GM08714 (cell line): ENCODE results near the gene PPP1R7.
"Not testable (repeated sequence)": the region's sequence is repeated elsewhere in the genome, so short reads cannot be mapped to it uniquely, and the experiment has no call there.

Source experiments
- H3K4me3 ChIP-seq: fragments of 200-500 bp; sonication (Bioruptor generic); 2 replicates; pipeline ENCODE4 v1.5.1; 2014; ENCODE audit warnings: mild to moderate bottlenecking, low read length, inconsistent platforms
- ZNF274 ChIP-seq: IDR thresholded peaks from 2 replicates; pipeline ENCODE4 v1.6.1; 2012; ENCODE audit warnings: mild to moderate bottlenecking, low read depth, low read length

The PPP1R7 gene, protein sequence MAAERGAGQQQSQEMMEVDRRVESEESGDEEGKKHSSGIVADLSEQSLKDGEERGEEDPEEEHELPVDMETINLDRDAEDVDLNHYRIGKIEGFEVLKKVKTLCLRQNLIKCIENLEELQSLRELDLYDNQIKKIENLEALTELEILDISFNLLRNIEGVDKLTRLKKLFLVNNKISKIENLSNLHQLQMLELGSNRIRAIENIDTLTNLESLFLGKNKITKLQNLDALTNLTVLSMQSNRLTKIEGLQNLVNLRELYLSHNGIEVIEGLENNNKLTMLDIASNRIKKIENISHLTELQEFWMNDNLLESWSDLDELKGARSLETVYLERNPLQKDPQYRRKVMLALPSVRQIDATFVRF

DNA sequence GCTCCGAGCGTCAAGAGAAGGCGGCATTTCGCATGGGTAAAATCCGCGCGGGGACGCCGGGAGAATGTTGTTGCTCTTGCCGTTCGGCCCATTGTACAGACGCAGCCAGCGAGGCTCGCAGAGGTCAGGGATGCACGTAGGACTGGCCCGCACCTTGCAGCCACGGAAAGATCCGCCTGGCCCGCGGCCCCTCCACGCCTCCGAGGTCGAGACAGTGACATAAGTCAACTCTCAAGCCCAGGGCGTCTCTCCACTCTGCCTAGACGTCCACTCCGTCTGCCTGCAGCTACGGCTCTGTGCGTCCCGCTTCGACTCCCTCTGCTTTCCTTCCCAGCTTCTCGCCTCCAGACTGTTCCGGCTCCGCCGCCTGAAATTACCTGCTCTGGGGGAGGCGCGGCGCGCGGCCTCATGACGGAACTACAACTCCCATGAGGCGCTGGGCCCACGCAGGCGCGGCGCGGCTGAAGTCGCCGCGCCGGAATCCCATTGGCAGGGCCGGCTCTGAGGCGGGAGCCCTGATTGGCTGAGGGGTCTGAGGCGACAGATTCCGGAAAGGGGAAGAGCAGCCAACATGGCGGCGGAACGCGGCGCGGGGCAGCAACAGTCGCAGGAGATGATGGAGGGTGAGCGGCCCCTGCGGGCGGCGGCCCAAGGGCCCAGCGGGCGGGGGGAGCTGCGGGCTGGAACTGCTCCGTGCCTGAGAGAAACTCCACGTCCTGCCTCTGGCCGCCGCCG, at the start of gene PPP1R7:
PPP1R7 (plus strand) TSS at position 543 of the 735 bp plus-strand sequence; CDS start at position 572, 29 bp downstream.
- TF ChIP-seq ZNF274, result no peak
- peak within 1 kb of the TSS; percentile 92 for H3K4me3 ChIP-seq

DNA sequence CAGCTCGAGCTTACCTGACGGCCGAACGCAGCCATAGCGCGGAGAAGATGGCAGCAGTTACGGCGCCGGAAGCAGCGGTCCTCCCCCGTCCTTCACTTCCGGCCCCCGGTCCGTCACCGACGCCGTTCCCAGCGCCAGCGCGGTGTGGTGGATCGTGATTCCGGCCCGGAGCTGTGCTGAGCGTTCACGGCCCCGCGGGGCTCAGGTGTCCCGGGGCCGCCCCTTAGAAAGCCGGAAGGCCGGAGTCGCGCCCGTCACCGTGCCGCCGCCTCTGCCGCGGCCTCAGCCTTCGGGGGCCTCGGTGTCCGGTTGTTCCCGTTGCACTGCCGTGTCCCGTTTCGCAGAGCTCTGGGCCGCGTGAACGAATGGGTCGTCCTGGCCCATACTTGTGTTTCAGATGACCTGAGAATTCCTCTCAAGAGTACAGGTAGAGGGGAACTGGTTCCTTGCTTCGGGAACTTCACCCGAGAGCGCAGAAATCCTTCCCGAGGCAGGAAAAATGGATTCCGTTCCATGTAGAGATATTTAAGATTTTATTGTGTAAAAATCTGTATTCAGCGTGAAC, 47.9 kb upstream of the PPP1R7 start, which contains the start of gene MTERF4:
MTERF4 (minus strand) TSS at position 49 of the 565 bp plus-strand sequence; CDS start at position 35, 14 bp downstream.
- no peak for TF ChIP-seq ZNF274
- H3K4me3 ChIP-seq, result peak within 1 kb of the TSS; percentile 97

DNA sequence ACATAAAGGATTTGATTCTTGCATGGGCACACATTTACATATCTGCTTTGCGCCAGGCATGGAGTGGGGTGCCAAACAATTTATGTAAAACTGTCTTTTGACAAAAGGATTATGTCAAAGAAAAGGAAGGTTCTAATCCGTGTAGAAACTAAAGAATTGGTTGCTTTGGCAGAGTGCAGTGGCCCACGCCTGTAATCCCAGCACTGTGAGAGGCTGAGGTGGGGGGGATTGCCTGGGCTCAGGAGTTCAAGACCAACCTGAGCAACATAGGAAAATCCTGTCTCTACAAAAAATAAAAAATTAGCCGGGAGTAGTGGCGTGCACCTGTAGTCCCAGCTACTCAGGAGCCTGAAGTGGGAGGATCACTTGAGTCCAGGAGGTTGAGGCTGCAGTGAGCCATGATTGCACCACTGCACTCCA, 47.1 kb upstream of the PPP1R7 start:
- TF ChIP-seq ZNF274, result no peak
- peak overlapping the region; percentile 97 for H3K4me3 ChIP-seq

DNA sequence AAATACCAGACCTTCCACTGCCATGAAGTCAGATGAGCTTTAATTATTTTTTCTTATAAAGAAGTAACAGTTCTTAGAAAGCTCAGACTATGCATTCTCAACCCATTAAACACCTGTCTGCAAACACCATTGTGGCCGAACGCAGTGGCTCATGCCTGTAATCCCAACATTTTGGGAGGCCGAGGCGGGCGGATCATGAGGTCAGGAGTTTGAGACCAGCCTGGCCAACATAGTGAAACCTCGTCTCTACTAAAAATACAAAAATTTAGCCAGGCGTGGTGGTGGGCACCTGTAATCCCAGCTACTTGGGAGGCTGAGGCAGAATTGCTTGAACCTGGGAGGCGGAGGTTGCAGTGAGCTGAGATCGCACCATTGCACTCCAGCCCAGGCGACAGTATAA, 45.7 kb upstream of the PPP1R7 start:
- not testable (repeated sequence) for H3K4me3 ChIP-seq

GRCh38 chr2:241105641-241106040, 44.6 kb upstream of the PPP1R7 start:
- TF ChIP-seq ZNF274, result no peak
- H3K4me3 ChIP-seq, result no peak overlapping the region

GRCh38 chr2:241107031-241107783, 43.1 kb upstream of the PPP1R7 start:
- no peak overlapping the region for H3K4me3 ChIP-seq
- TF ChIP-seq ZNF274, result no peak

- TF ChIP-seq ZNF274, result no peak
- no peak overlapping the region for H3K4me3 ChIP-seq
Observed at GRCh38 chr2:241108271-241109209, 41.7 kb upstream of the PPP1R7 start.

DNA sequence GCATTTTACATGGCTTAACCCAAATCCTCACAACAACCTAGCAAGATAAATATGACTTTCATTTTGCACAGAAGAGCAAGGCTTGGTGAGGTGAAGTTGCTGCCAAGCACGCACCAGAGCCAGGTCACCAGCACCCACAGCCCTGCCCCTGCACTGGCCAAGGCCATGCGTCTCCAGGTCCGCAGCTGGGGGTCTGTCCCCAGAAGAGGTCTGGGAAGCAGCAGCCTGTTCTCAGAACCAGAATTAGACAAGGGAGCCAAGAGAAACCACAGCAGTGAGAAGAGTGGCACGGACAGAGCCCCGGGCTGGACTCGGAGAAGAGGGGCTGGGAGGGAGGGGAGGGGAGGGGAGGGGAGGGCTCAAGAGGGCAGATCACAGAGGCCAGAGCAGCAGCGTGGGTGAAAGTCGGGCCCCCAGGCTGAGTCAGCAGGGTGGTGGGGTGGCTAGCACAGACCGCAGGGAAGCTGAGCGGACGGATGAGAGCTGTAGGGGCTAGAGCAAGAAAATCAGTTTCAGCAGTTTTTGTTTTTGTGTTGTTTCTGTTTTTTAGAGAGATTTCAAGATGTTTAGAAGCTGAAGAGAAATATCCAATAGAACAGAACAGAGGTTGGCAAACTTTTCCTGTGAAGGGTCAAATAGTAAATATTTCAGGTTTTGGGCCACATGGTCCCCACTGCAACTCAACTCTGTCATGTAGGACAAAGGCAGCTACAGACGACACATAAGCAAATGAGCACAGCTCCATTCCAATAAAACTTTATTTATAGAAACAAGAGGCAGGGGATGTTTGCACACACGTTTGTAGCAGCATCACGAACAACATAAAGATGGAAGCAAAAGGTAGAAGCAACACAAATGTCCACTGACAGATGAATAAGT, 40.8 kb upstream of the PPP1R7 start:
- TF ChIP-seq ZNF274, result no peak
- no peak overlapping the region for H3K4me3 ChIP-seq

DNA sequence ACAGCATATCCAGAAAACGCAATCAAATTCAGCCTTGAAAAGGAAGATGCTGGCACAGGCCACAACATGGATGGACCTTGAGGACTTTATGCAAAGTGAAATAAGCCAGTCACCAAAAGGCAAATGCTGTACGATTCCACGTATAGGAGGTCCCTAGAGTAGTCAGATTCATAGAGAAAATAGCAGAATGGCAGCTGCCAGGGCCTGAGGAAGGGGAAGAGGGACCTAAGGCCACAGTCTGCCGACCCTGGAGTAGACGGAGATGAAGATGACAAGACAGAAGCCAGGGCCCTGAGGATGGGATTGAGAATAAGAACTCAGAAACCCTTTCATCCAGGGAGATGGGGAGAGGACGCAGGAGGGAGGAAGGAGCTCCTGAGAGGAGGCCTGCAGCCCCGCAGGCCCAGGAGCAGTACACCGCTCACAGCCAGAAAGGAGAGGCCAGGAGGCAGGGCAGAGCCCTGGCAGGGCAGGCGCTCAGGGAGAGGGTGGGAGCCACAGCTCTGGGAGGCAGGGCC, 40.1 kb upstream of the PPP1R7 start:
- no peak overlapping the region; the same call in 1 of the 2 replicates for H3K4me3 ChIP-seq

DNA sequence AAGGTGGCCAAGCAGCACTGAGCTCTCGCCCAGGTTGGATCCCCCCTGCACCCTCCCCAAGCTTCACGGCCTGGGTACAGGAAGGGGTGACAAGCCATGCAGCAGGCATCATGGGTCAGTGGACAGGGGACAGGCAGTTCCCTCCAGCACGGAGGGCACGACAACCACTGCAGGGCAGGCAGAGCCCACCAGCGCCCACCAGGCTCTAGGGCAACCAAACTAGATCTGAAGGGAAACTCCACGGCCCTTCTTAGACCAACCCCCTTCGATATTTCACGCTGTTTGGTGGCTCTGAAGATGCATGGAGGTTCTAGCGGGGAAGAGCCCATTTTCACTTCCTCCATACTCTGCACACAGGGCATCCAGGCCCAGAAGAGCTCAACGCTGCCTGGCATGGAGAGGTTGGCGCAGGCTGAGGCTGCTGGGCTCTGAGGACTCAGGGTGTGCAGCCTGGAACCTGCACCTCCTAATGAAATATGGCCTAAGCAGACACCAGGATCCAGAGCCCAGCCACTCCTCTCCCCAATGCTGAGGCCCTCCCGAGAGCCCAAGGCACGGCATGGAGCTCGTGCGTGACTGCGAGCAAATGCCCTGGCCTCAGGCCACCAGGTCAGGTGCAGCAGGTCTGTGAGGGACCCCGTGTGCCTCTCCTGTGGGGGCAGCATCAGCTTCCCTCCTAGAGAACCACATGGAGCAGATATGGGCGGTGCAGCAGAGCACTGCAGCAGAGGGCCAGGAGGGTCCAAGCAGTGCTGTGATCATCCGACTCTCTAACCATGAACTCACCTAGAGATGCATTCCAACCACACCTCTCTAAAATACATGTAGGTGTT, 39.4 kb upstream of the PPP1R7 start:
- no peak for TF ChIP-seq ZNF274

More for the DNA sequence above, 40.1 kb upstream of the PPP1R7 start:
- no peak for TF ChIP-seq ZNF274

GRCh38 chr2:241111440-241111805, 38.8 kb upstream of the PPP1R7 start:
- peak overlapping the region; percentile 21; the same call in 1 of the 2 replicates for H3K4me3 ChIP-seq
- no peak for TF ChIP-seq ZNF274

More for the DNA sequence above, 39.4 kb upstream of the PPP1R7 start:
- peak overlapping the region; percentile 2; the same call in 1 of the 2 replicates for H3K4me3 ChIP-seq

DNA sequence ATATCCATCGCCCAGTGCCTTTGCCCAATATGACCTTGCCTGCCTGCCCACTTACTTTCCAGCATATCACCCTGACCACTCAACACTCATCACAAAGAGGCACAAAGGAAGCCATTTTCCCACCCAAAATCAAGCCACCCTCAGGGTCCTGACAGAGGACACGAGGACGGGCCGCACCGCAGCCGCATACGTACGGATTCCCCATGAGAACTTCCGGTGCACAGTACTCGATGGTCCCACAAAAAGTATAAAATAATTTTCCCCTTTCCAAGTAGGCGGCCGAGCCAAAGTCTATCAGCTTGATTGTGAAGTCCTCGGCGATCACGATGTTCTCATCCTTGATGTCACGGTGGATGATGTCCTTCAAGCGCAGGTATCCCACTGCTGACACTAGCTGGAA, 38.2 kb upstream of the PPP1R7 start:
- TF ChIP-seq ZNF274, result no peak
- peak overlapping the region; percentile 10; the same call in 1 of the 2 replicates for H3K4me3 ChIP-seq
